Glomerular endothelial cell (primary cell): ENCODE measurements around the gene ARMC7. TPM values are rescaled to one million over a fixed set of nuclear protein-coding genes. Genes with fewer than 3 reads are reported as not detected.
"Not testable (repeated sequence)": the region's sequence is repeated elsewhere in the genome, so short reads cannot be mapped to it uniquely, and the experiment has no call there.

Experiments
- DNase-seq: peaks from one replicate; pipeline ENCODE4 v3.0.0-alpha.2; 2011; ENCODE audit warnings: low read depth, low spot score; ENCODE audit errors: extremely low read depth
- total RNA-seq: library from RNA; depleted of rRNA; stranded (reverse); fragments of >200 nt; gene quantifications from 2 replicates; pipeline ENCODE4 v1.2.3, GENCODE V29; 2015

ARMC7 gene
- total RNA-seq, result 8.9 and 9.7 TPM in 2 replicates

DNA sequence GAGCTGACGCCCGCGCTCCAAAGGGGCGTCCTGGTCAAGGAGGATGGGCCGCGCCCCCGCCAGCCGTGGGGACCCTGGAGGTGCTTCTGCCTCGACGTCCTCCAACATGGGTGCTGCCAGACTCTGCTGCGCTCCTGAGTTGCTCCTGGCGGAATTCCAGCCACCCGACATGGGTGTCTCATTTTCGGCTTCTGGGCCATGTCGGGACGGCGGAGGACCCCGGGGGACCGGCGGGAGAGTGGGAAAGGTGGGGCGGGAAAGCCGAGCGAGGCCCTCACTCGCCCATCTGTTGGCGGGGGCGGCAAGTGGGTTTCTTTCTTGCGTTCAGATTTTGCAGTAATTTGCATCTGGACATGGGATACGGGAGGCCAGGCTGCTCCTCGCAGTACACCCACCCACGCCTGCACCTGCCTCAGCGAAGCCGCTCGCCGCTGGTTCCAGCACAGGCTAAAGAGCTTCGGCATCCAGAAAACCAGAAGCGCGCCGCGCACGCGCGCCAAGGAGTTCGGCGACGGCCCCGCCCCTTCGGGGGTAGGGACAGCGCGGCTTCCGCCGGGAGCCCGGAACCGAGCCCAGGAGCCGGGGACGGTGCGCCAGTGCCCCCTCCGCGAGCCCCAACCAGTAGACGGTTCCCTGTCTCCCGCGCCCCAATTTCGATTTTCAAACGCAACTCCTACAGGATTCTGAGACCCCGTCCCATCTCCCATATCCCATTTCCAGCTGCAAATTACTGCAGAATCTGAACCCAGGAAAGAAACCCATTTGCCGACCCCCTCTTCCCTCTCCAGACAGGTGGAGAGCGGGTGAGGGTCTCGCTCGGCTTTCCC, at the start of gene ARMC7:
TSS of gene ARMC7 (plus strand) at position 563 of the 827 bp plus-strand sequence. CDS start 320 bp downstream, outside the sequence.
- DNase-seq, result no peak

DNA sequence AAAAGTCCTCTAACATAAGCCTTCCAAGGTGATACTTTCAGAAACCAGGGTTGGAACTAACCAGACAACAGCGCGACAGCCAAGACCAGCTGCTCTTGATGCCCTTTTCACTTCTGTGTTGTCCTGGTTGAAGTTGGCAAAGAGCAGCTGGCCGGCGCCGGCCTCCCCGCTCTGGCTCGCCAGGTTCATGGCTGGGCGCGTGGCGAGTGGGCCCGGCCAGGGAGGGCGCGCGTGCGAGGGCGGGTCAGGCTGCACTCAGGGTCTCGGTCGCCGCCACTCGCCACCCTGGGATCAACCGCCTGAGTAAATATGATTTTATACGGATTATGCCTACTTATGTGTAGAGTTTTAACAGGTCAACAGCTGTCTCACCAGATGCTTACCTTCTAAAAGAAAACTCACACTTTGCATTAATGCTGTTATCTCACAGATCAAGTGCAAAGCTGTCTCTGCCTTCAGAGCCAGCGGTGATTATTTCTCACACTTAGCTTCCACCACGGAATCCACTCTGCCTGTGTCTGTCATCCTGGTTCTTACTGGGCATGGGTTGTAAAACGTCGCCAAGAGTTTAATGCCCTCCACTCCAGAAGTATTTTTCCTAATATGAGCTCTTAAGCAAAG, 49.2 kb upstream of the ARMC7 start:
- DNase-seq, result no peak

- no peak for DNase-seq
Observed at GRCh38 chr17:75061055-75061438, 48.7 kb upstream of the ARMC7 start.

DNA sequence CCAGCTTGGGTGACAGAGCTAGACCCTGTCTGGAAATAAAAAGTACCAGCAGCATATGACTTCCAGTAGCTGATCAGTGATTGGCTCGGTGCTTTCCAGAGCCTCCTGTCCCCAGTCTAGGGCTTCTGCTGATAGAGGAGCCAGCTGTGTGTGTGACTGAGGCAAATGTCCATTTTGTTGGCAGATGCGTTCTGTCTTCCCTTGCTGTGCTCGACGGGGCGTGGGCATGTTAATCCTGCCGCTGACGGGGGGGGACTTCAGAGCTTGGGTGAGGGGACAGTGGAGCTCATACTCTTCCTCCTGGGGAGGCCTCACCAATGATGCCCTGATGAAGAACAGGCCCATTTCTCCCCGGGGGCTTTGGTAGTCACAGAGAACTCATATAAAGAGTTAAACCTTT, 48.2 kb upstream of the ARMC7 start:
- no peak for DNase-seq

- no peak for DNase-seq
Observed at GRCh38 chr17:75063201-75063600, 46.6 kb upstream of the ARMC7 start.

DNA sequence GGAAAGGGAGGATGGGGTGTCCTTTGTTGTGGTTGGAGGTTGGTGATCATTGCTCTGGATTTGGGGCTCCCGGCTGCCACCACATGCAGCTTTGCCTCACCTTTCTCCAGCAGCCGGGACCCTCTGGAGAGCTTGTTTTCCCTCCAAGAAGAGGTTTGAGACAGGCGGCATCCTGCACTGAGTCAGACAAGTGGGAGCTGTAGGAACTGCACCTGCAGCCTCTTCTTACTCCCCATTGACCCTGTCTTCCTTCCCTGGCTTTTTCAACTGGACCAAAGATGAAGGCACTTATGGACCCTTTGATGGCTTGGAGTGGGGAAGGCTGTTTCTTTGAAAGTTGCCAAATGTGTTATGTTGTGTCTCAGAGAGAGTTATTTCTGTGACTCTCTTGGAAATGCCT, 46.1 kb upstream of the ARMC7 start:
- DNase-seq, result no peak

GRCh38 chr17:75064040-75064439, 45.7 kb upstream of the ARMC7 start:
- DNase-seq, result no peak

GRCh38 chr17:75064460-75064859, 45.3 kb upstream of the ARMC7 start:
- DNase-seq, result no peak

GRCh38 chr17:75064867-75065561, 44.8 kb upstream of the ARMC7 start:
- no peak for DNase-seq

GRCh38 chr17:75065562-75066151, 44.1 kb upstream of the ARMC7 start:
- no peak for DNase-seq

DNA sequence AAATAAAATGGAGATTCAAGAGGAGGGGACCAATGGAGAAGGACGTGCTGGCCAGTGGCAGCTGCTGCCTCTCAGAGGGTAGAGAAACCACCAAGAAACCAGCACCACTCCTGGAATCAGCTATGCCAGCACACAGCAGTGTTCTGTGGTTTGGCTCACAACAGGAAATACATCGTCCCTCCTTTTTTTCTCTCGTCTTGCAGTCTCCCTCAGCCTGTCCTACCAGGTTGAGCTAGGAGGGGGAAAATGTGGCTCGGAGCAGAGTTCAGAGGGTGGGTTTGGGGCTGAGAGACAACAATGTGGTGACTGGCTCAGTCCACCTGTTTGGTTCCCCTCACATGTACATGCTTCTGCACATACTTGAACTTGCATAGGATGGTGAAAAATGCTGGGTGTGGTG, 41.9 kb upstream of the ARMC7 start:
- no peak for DNase-seq

GRCh38 chr17:75068750-75069149, 41.0 kb upstream of the ARMC7 start:
- no peak for DNase-seq

GRCh38 chr17:75069783-75070182, 40.0 kb upstream of the ARMC7 start:
- no peak for DNase-seq

- not testable (repeated sequence) for DNase-seq
Observed at GRCh38 chr17:75071478-75072271, 38.1 kb upstream of the ARMC7 start.

DNA sequence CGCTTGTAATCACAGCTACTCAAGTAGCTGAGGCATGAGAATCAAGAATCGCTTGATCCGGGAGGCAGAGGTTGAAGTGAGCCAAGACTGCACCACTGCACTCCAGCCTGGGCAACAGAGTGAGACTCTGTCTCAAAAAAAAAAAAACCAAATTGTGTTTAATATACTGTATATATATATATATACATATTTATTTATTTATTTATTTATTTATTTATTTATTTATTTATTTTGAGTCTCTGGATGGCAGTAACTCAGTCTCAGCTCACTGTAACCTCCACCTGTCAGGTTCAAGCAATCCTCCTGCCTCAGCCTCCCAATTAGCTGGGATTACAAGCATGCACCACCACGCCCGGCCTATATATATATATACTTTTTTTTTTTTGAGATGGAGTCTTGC, 36.9 kb upstream of the ARMC7 start:
- not testable (repeated sequence) for DNase-seq

DNA sequence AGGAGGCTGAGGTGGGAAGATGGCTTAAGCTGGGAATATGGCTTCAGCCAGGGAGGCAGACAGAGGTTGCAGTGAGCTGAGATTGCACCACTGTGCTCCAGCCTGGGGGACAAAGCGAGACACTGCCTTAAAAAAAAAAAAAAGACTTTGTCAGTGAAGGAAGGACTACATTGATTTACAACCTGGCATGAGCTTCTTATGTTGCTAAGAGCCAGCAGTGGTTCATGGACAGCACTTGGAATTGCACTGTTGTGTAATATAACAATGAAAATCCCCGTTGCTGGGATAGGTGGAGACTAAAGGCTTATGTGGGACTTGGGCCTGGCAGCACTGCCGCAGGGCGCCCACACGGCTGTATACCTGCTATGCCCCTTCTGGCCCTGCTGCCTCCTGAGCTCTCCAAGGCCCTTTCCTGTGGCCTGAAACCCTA, 36.1 kb upstream of the ARMC7 start:
- no peak for DNase-seq

GRCh38 chr17:75074532-75074931, 35.2 kb upstream of the ARMC7 start:
- DNase-seq, result no peak

DNA sequence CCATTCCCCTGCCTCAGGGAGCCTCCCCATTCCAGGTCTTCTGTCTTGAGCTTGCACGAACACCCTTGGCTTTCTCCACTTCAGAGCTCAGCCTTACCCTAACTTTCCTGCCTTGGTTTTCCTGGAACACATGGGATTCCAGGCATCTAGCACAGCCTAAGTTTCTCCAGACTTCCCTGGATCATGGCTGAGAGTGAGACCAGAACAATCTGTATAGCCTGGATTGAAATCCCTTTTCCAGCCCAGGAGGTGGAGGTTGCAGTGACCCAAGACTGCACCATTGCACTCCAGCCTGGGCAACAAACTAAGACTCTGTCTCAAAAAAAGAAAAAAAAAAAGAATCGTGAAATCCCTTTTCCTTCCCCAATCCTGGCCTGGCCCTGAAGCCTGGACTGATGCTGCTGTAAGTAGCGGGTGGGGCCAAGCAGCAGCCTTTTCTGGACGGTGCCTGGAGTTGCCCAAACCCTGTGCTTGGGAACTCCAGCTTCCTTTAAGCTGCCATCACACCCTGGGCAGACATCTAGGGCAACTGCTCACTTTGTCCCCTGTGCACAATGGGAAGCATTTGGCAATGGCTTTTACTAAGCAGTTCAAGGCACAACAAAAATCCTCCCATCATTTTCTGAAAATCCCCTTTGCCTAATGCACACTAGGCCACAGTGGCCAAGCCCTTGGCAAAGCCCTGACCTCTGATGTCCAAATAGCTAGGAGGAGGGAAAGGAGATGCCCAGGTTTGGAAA, 34.0 kb upstream of the ARMC7 start:
- no peak for DNase-seq

DNA sequence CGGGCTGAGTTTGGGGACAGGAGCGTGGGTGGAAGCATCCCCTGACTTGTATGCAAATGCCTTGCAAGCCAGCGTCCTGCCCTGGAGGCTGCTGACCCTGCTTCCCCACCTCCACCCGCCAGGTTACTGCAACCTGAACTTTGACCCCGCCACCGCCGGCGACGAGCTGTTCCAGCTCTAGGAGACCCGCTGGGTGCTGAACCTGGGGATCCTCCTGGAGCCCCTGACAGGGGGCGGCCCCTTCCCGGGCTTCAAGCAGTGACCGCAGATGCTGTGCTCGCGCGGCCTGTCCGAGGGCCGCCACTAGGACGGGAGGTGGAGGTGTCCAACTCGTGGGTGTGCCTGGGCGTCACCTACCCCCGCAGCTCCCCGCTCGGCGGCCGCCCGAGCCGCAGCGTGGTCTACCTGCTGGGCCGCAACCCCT, 32.7 kb upstream of the ARMC7 start:
- no peak for DNase-seq
